ENCODE data around the gene CLDN15.
"Not testable (repeated sequence)": the region's sequence is repeated elsewhere in the genome, so short reads cannot be mapped to it uniquely, and the experiment has no call there.

Gene CLDN15

GRCh38 chr7:101237206-101238067, at the start of gene CLDN15:
Gene CLDN15 (minus strand): TSS chr7:101237802. CDS start chr7:101237581, 221 bp downstream.
- no peak for DNase-seq

DNA sequence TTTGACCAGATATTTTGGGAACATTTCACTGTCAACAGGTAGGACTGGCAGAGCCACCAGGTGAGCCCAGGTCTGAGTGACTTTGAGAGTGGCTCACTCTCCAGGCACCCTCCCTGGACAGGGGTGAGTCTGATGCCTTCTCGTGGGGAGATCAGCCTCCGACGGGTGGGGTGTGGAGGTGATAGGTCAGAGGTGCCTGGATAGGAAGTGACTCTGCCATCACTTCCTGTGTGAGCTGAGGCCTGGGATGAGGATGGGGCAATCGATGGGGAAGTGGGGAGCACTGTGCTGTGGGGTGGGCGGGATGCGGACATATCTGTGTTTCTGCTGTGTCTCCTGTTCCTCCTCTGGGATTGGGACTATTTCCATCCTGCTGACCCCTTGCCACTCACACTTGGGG, 49.4 kb upstream of the CLDN15 start:
- no peak for DNase-seq

- DNase-seq, result not testable (repeated sequence)
Measured at GRCh38 chr7:101285880-101286279, 48.3 kb upstream of the CLDN15 start.

- DNase-seq, result no peak
Measured at GRCh38 chr7:101285171-101285570, 47.6 kb upstream of the CLDN15 start.

DNA sequence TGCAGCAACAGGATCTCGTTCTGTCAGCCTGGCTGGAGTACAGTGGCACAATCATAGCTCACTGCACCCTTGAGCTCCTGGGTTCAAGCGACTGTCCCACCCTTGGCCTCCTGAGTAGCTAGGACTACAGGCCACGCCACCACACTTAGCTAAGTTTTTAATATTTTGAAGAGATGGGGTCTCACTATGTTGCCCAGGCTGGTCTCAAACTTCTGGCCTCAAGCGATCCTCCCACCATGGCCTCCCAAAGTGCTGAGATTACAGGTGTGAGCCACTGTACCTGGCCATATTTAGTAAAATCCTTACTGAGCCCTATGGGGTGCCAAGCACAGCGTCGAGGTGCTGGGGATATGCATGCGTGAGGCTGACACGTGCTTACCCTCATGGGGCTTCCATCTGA, 43.3 kb upstream of the CLDN15 start:
- not testable (repeated sequence) for DNase-seq

- DNase-seq, result no peak
Measured at GRCh38 chr7:101278461-101279292, 41.1 kb upstream of the CLDN15 start.

DNA sequence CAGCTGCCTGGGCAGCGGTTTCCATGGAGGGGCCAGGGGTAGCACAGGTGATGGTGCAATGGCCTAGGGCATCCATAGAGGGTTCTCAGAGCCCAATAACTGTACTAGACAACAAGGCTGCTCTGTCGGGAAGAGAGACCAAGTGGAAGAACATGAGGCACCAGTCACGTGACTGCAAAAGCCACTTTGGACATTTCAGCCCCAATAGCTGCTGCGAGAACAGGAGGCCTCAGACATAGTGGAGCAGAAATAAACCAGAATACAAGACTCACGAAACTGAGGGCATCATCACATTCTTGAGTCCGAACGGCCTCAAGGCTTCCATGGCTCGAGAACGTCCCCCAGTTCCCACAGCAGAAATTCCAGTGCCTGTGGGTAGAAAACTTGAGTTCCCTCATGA, 39.6 kb upstream of the CLDN15 start:
- DNase-seq, result no peak

DNA sequence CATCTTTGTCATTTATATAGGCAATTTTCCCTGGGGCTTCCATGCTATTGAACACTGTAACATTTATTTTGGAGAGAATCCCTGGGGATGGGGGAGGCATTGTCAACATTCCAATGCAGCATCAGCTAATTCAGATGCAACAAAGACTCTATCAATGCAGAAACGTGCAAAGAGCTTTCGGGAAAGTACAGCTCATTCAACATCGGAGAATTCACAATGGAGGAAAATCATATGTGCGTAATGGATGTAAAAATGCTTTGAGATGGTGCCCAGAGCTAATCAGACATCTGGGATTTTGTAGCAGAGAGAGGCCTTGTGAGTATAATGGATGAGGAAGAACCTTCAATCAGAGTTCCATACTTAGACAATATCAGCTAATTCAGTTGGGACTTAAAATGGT, 35.6 kb upstream of the CLDN15 start:
- DNase-seq, result no peak

DNA sequence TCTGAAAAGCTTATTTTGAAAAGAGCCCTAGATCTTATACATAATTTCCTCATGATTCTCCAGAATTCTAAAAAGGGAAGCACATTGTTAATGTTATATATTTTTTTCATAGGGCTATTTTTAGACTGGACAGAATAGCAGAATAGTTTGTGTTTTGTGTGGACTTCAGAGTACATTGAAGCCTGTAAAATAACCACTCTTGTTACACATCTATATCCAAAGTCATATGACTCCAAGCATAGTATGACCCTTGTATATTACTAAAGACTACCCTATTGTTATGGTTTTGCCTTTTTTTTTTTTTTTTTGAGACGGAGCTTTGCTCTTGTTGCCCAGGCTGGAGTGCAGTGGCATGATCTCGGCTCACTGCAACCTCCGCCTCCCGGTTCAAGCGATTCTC, 33.4 kb upstream of the CLDN15 start:
- DNase-seq, result no peak

DNA sequence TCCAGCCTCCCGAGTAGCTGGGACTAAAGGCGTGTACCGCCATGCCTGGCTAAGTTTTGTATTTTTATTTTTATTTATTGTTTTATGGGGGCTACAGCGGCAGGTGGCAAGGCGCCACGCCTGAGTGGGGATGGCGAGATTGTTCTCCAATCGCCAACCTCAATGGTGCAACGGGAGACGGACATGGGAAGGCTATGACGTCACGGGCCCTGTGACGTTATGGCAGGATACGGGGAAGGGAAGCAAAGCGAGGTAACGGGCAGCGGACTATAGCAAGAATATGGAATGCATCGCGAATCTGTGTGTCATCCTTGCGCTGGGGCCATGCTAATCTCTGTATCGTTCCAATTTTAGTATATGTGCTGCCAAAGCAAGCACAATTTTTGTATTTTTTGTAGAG, 32.1 kb upstream of the CLDN15 start:
- DNase-seq, result no peak

GRCh38 chr7:101265622-101266516, 28.3 kb upstream of the CLDN15 start:
- DNase-seq, result no peak

DNA sequence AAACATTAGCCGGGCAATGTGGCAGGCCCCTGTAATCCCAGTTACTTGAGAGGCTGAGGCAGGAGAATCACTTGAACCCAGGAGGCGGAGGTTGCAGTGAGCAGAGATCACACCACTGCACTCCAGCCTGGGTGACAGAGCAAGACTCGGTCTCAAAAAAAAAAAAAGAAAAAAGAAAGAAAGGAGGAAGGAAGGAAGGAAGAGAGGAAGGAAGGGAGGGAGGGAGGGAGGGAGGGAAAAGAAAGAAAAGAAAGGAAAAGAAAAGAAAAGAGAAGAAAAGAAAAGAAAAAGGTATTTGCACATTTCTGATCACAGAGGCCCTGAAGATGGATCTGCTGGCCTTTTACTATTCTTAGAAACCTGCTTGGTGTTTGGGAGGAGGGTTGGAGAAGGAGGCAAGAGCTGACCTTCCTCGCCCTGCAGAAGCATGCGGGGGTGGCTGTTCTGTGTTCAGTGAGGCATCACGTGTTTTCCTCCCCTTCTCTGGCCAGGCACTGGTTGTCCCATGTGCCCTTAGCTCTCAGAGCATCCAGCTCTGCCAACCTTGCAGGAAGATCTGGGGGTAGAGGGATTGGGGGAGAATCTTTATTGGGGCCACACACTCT, 26.6 kb upstream of the CLDN15 start:
- DNase-seq, result not testable (repeated sequence)

DNA sequence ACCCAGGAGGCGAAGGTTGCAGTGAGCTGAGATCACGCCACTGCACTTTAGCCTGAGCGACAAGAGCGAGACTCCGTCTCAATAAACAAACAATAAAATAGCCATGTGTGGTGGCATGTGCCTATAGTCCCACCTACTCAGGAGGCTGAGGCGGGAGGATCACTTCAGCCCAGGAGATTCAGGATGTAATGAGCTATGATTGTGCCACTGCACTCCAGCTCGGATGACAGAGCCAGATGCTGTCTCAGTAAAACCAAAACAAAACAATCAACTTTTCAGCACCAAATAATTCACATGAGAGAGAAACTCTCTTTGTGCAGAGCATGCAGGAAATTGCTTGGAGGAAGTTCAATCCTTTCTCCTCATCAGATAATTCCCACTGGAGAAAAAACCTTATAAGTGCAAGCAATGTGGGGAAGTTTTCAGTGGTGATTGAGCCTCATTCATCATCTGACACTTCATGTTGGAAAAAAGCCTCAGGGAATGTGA, 20.7 kb upstream of the CLDN15 start:
- no peak for DNase-seq

DNA sequence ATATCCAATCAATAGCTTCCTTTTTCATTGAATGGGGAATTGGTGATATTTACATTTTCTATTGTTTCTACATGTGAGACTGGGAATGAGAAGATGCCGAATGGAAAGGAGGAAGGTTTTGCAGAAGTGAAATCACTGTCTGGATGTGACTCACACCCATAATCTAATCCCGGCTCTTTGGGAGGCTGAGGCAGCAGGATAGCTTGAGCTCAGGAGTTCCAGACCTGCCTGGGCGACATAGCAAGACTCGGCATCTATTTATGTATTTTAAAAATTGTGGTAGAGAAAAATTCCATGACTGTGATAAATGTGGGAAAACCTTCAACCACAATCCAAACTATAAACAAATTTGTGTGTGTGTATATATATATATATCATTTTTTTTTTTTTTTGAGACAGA, 18.2 kb upstream of the CLDN15 start:
- DNase-seq, result no peak

- not testable (repeated sequence) for DNase-seq
Measured at GRCh38 chr7:101253199-101253598, 15.6 kb upstream of the CLDN15 start.

- DNase-seq, result peak; percentile 94
Measured at GRCh38 chr7:101251871-101252659, 14.5 kb upstream of the CLDN15 start.

GRCh38 chr7:101250324-101250723, 12.7 kb upstream of the CLDN15 start:
- no peak for DNase-seq

DNA sequence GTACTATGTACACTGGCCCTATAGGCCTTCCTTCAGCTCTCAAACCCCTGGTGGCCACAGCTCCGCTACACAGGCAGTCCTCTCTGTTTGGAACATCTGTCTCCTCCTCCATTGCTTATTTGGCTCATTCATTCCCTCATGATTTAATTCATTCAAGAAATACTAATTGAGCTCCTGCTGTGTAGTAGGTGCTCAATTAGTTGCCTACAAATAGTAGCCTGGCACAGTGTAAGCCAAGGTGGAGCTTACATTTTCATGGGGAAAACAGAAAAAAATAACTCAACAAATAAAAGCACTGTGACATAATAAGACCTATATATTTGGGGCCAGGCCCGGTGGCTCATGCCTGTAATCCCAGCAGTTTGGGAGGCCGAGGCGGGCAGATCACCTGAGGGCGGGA, 10.7 kb upstream of the CLDN15 start:
- no peak for DNase-seq

- no peak for DNase-seq
Measured at GRCh38 chr7:101245147-101245668, 7.6 kb upstream of the CLDN15 start.

- DNase-seq, result peak; percentile 87
Measured at GRCh38 chr7:101244375-101245146, 7.0 kb upstream of the CLDN15 start, which contains the start of gene FIS1. Gene FIS1 (minus strand): TSS chr7:101245081. CDS start chr7:101245004, 77 bp downstream.

Measured in NCI-H1436 (cell line).